Measurements from ENCODE around the gene KCNN3.

DNA sequence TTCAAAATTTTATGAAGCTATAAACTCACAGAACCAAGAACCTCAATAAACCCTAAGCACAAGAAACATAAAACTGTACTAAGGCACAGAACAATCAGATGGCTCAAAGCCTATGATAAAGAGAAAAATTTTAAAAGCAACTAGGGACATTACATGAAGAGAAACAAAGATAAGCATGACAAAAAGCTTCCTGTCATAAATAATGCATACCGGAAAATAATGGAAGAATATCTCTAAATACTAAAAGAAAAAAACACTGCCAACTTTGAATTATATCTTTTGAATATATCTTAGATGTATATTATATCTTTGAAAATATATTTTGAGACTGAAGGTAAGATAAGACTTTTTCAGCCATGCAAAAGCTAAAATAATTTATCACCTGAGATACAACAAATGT, 21.4 kb upstream of the KCNN3 start:
- no peak for TF ChIP-seq ZNF354B (CRISPR knock-in tag; IDR thresholded peaks at IDR 0.05)
- TF ChIP-seq, protein P1, sequence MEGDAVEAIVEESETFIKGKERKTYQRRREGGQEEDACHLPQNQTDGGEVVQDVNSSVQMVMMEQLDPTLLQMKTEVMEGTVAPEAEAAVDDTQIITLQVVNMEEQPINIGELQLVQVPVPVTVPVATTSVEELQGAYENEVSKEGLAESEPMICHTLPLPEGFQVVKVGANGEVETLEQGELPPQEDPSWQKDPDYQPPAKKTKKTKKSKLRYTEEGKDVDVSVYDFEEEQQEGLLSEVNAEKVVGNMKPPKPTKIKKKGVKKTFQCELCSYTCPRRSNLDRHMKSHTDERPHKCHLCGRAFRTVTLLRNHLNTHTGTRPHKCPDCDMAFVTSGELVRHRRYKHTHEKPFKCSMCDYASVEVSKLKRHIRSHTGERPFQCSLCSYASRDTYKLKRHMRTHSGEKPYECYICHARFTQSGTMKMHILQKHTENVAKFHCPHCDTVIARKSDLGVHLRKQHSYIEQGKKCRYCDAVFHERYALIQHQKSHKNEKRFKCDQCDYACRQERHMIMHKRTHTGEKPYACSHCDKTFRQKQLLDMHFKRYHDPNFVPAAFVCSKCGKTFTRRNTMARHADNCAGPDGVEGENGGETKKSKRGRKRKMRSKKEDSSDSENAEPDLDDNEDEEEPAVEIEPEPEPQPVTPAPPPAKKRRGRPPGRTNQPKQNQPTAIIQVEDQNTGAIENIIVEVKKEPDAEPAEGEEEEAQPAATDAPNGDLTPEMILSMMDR (CRISPR knock-in tag; IDR thresholded peaks at IDR 0.05), result no peak
- TF ChIP-seq, protein P2, sequence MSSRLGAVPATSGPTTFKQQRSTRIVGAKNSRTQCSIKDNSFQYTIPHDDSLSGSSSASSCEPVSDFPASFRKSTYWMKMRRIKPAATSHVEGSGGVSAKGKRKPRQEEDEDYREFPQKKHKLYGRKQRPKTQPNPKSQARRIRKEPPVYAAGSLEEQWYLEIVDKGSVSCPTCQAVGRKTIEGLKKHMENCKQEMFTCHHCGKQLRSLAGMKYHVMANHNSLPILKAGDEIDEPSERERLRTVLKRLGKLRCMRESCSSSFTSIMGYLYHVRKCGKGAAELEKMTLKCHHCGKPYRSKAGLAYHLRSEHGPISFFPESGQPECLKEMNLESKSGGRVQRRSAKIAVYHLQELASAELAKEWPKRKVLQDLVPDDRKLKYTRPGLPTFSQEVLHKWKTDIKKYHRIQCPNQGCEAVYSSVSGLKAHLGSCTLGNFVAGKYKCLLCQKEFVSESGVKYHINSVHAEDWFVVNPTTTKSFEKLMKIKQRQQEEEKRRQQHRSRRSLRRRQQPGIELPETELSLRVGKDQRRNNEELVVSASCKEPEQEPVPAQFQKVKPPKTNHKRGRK (CRISPR knock-in tag; IDR thresholded peaks at IDR 0.05), result no peak

Data from HepG2 (cell line).